HG02938 (cell line): ENCODE data around the gene NOTUM.

Experiments used
- ATAC-seq: cut with Tn5 transposase; IDR thresholded peaks from one replicate; pipeline ENCODE4 v1.9.1; 2021; ENCODE audit warnings: mild to moderate bottlenecking, moderate library complexity; ENCODE audit not compliant: unreplicated experiment

NOTUM gene

DNA sequence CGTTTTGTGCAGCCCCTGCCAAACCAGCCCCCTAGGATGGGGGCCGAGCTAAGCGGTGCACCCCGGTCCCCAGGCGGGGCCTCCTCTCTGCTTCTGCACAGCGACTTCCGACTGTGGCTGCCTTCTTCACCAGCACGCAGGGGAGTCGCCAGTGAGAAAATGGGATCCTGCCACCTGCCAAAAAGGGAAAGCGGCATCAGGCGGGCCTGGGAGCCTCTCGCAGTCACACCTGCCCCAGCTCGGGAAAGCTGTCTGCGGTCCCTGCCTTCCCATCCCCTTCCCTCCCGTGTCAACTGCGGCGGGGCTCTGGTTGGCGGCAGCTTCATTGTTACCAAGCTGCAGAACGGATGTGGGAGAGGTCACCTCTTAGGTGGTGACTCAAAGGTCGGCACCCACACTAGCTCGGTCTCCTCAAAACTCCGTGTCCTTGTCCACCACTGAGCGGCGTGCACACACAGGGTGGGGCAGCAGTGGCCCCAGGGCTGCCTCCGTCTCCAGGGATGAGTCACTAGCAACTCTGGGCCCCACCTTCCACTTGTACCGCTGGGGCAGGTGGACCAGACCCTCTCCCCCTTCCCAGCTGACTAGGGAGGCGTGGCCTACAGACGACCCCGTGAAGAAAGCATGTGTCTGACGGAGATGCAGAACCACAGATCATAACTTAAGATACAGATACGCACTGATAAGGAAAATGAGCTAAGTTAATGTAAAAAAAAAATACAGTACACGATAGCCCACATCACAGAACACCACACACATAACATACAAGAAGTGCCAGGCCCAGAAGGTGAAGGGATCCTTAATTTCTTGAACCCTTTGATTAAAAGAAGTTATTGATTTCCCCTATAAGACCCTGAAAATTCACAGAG lies 48.3 kb downstream of the NOTUM start:
- no peak for ATAC-seq

DNA sequence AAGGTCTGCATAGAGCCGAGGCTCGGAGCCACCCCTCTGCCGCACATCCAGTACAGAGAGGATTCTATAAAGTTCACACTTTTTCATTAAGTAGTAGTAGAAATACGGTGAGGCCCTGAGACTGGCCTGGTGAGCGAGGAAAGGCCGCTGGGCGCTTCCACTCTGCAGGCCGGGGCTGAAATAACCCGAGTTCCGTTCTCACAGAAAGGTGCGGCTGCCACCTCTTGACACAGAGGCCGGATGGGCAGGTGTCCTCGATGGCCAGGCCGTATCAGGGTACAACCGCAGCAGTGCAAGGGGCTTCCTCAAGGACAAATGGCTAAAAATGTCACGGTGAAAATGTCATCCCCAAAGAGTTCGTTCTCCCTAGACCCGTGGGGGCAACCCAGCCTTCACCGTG lies 49.0 kb downstream of the NOTUM start:
- ATAC-seq: no peak

DNA sequence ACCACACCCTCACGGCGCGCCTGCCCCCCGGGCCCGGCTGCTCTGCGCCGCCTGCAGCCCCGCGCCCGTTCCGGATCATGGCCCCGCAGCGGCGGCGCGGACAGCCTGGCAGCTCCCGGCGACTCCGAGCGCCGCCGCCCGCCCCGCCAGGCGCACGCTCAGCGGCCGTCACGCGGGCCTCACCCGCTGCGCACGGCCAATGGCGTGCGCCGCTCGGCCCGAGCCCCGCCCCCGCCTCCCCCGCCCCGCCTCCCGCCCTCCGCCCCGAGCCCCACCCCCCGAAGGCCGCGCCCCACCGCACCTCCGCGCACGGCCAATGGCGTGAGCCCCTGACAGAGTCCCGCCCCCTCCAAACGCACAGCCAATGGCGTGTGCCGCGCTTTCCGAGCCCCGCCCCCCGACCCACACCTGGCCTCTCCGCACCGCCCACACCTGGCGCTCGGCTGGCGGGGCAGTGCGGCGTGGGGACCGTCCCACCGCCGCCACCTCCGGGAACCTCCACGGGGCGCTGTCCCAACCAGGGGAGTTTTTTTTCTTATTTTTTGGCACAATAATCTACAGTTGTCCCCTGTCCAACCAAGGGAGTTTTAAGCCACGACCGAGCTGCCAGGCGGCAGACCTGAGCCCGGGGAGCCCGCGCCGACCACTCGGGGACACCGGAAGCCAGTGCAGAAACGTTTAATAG lies 49.6 kb downstream of the NOTUM start, which contains the start of gene PCYT2:
Gene PCYT2, minus strand, starts transcription at position 123 of the 685 bp plus-strand sequence. Its CDS starts 44 bp downstream, at position 79.
- ATAC-seq: peak; percentile 59

DNA sequence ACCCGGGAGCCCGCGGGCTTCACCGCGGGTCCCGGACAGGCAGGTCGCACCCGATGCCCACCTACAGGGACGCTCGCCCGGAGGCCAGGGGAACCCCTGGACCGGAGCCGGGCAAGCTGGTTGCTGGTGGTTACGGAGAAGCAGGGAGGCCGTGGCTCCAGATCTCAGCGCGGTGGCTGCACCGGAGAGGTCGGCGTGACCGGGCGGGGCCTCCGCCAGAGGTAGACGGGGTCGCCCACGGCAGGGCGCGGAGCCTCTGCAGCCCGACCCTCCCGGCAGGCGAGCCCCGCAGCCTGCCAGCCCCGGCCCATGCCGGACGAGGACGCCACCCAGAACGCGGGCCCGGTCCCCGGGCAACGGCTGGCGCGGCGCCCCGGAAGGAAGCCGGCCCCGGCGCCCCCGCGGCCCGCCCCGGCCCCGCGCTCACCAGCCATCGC lies 50.1 kb downstream of the NOTUM start:
- ATAC-seq: peak; percentile 24

DNA sequence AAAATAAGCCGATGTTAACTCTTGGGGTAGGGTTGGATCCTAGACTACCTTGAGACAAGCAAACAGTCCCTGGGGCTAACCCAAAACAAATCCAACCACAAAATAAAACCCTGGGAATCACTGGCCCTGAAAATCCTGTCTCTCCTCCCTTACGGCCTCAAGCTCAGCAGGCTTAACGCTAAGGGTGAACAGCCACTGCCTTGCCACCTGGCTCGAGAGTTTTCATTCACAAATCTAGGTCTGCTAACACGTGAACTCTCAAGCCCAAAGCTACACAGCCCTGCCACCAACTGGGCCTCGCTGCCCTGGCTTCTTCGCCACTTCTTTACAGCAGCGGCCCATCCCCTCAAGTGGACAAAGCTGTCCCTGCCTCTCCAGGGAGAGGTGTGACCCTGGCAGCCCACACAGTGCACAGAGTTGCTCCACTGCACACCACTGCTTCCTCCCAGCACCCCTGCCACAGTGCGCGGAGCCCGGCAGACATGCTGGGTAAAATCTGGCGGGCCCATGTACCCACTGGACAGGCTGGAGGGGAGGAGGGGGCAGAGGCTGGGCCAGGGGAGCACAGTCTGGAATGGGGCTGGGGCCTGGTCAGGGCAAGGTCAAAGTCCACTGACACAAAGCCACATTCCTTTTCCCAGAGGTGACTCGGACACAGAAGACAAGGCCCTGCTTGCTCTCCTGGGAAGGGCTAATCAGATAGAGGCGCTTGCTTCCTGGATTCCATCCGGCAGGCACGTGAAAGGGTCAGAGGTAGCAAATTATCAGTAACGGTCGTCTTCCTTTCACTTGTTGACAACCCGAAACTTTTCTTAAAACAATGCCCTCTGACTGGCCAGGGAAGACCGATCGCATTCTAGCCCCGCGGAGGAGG lies 50.8 kb downstream of the NOTUM start:
- no peak for ATAC-seq

GRCh38 chr17:81909231-81909630 lies 51.8 kb downstream of the NOTUM start:
- ATAC-seq: no peak

- no peak for ATAC-seq
Observed at GRCh38 chr17:81908793-81909192, 52.2 kb downstream of the NOTUM start.

GRCh38 chr17:81907219-81908145 lies 53.5 kb downstream of the NOTUM start:
- no peak for ATAC-seq

- ATAC-seq: no peak
Observed at GRCh38 chr17:81906476-81907218, 54.3 kb downstream of the NOTUM start.

- no peak for ATAC-seq
Observed at GRCh38 chr17:81905993-81906392, 55.0 kb downstream of the NOTUM start.

GRCh38 chr17:81905424-81905875 lies 55.5 kb downstream of the NOTUM start:
- no peak for ATAC-seq

- ATAC-seq: no peak
Observed at GRCh38 chr17:81904600-81905423, 56.2 kb downstream of the NOTUM start.

GRCh38 chr17:81903896-81904599 lies 56.9 kb downstream of the NOTUM start:
- ATAC-seq: no peak

GRCh38 chr17:81903415-81903831 lies 57.6 kb downstream of the NOTUM start:
- no peak for ATAC-seq

- no peak for ATAC-seq
Observed at GRCh38 chr17:81902653-81903414, 58.2 kb downstream of the NOTUM start.
